HG03025 (cell line): Measurements from ENCODE around the gene CACNA1B.

ENCODE experiments used
- ATAC-seq: cut with Tn5 transposase; IDR thresholded peaks from one replicate; pipeline ENCODE4 v1.9.1; 2021; ENCODE audit warnings: mild to moderate bottlenecking, moderate library complexity; ENCODE audit not compliant: unreplicated experiment, low FRiP score

CACNA1B gene

DNA sequence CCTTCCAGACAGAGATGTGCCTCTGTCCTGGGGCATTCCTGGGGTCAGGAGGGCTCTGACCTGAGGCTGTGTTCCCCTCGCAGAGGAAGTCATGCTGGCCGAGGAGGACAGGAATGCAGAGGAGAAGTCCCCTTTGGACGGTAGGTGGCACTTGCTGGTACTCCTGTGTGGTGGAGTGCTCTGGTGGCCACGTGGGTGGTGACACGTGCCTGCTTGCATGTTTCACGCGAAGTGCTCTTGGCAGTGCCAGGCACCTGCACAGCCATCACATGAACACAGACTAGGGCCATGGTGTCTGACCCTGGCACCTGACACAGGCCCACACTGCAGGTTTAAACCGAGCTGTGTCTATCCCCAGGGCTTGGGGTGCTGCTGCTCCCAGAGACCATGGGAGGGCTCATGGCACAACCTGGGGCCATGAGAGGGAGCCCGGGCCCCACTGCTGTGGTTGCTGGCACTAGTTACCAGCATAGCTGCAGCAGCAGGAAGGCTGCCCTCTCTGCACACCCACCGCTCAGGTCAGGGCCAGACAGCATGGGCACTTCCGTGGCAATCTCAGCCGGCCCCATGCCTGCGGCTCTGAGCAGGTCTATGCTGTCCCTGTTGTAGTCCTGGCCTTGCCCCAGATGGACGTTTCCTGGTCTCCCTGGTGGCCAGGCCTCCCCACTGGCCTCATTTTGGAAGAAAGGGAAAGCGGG, 79.3 kb downstream of the CACNA1B start:
- no peak for ATAC-seq

DNA sequence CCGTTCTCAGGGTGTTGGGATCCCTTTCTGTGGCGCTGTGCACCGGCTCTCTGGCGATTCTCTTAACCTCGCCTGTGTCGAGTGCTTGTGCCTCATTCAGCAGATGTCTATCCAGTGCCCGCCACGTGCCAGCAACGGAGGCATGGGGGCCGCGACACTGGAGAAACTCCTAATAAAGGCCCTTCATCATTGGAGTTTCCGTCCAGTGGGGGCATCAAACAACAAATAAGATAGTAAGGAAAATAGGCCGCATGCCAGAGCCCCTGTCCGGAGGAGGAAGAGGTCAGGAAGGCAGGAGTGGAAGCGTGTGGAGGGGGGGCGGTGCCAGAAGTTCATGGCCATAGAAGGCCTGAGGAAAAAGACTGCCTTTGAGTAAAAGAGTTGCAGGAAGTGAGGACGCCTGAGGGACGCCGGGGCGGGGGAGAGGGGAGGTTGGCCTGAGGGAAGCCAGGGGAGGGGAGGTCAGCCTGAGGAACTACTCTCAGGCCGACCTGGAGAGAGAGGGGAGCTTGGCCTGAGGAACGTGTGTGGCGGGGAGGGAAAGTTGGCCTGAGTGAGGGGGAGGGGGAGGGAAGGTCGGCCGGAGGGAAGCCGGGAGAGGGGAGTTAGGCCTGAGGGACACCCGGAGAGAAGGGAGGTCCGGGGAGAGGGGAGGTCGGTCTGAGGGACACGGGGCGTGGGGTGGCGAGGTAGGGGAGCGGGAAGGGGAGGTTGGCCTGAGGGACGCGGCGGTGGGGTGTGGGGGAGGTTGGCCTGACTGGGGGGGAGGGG, 82.2 kb downstream of the CACNA1B start:
- ATAC-seq, result no peak

DNA sequence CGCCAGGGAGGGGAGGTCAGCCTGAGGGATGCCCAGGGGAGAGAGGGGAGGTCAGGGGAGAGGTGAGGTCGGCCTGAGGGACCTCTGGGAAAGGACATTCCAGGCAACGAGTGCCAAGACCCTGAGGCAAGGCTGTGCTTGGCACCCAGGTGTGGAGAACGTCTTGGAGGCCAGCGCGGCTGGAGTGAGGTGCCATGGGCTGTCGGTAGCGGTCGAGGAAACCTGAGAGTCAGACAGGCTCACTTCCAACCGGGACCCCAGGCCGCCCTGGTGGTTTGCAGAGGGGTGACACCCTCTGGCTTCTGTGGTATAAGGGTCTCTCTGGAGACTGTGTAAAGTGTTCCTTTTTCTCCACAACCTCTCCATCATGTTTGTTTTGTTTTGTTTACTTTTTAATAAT, 82.9 kb downstream of the CACNA1B start:
- ATAC-seq, result no peak

DNA sequence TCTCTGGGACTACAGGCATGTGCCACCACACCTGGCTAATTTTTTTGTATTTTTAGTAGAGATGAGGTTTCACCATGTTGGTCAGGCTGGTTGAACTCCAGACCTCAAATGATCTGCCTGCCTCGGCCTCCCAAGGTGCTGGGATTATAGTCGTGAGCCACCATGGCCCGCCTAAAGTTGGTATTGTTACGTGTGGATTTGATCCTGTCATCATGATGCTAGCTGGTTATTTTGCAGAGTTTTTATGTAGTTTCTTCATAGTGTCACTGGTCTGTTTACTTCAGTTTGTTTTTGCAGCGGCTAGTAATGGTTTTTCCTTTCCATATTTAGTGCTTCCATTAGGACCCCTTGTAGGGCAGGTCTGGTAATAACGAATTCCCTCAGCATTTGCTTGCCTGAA, 85.9 kb downstream of the CACNA1B start:
- ATAC-seq, result no peak

DNA sequence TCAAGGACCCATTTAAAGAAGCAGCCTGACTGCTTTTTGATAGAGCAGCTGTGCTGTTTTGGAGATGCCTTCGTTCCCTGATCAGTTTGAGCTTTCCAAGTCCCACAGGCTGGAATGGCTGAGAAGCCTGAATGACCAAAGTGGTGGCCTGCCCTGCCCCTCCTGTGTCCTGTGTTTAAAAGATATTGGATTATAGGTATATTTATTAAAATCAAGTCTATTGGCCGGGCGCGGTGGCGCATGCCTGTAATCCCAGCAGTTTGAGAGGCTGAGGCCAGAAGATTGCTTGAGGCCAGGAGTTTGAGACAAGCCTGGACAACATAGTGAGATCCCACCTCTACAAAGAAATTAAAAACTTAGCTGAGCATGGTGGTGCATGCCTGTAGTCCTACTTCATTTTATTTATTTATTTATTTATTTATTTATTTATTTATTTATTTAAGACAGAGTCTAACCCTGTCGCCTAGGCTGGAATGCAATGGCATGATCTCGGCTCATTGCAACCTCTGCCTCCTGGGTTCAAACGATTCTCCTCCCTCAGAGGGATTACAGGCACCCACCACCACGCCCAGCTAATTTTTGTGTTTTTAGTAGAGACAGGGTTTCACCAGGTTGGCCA, 87.7 kb downstream of the CACNA1B start:
- no peak for ATAC-seq

DNA sequence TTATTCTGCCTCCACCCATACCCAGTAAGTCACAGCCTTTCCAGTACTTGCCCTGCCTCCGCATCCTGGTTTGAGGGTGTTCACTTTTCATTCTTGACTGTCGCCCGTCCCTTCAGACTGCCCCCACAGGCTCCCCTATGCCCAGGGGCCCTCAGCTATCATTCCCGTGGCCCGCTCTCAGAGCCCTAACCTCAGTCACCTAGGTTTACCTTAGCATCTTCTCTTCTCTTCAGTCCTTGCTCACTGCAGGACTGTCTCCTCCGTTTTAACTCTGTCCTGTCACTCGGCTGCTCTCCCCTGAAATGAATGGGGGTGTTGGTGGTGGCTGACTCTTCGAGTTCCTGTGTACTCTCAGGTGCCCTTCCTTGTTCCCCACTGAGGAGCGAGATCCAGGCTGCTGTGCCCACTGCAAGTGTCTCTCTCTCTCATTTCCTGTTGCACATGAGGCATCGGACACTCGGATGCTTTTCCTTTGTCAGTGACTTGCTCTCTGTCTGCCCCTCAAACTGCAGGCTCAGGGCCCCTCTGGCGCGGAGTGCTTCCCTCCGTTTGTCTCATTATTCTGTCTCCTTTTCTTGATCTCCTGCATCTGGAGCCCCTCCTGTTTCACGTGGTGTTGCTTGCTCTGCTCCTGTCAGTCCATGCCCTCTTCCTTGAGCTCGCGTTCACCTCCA, 89.8 kb downstream of the CACNA1B start:
- no peak for ATAC-seq

DNA sequence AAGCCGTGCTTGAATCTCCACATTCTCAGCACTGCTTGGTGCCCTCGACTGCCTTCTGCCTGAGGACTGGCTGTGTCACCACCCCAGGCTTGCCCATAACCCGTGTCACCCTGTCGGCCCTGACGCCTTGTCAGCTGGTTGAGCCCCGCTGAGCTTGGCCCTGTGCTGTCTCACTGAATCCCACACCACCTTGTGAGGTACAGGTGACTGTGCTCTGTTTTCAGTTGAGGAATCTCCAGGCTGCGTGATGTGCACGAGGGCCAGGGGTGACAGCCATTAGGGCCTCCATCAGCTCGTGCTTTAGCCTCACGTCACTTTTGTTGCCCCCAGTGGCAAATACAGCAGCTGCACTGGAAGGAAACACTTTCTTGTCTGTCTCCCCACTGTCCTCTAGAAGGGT, 90.7 kb downstream of the CACNA1B start:
- no peak for ATAC-seq

DNA sequence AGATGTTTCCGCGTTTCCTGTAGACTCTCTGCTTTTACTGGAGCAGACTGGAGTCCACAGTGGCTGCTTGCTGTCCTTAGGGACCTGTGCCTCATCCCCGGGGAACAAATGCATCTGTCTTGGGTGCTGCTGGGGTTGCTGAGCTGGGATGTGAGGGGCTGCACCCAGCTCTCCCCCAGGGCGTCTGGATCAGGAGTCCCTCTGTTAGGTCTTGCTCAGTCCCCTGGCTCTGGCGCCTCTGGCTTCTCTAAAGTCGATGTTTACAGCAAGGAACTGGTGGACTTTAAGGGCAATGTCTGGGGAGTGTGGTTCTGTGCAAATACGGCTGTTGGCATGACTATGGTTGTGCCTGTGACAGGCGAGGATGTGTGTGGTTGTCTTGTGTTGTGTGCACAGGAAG, 91.4 kb downstream of the CACNA1B start:
- ATAC-seq, result no peak

DNA sequence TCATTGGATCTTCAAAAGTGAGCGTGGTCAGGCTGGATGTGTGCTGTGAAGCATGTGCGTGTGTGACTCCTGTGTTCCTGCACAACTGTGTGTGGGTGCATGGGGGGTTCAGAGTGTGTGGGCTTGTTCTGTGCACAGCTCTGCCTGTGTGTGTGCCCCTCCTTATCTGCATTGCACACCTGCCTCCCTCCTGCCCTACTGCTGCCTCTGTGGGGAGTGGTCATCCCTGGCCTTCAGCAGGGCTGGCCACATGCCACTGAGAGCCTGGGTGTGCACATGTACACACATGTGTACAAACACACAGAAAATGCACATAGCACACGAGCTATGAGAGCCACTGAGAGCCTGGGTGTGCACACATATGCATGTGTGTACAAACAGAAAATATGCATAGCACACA, 92.1 kb downstream of the CACNA1B start:
- ATAC-seq, result no peak

DNA sequence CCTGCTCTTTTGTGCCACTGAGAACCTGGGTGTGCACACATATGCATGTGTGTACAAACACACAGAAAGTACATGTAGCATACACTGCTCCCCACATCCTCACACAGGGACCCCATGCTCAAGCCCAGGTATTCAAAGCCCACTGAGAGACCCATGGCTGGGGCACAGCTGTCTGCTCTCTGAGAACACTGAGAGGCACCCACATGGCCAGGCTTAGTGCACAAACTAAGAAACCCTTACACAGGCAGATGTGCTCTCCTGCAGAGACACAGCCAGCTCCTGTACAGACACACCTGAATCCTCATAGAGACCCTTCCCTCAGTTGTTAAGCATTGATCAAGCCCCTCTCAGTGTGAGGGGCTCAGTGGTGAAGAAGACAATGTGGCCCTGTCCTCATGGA, 92.5 kb downstream of the CACNA1B start:
- no peak for ATAC-seq

DNA sequence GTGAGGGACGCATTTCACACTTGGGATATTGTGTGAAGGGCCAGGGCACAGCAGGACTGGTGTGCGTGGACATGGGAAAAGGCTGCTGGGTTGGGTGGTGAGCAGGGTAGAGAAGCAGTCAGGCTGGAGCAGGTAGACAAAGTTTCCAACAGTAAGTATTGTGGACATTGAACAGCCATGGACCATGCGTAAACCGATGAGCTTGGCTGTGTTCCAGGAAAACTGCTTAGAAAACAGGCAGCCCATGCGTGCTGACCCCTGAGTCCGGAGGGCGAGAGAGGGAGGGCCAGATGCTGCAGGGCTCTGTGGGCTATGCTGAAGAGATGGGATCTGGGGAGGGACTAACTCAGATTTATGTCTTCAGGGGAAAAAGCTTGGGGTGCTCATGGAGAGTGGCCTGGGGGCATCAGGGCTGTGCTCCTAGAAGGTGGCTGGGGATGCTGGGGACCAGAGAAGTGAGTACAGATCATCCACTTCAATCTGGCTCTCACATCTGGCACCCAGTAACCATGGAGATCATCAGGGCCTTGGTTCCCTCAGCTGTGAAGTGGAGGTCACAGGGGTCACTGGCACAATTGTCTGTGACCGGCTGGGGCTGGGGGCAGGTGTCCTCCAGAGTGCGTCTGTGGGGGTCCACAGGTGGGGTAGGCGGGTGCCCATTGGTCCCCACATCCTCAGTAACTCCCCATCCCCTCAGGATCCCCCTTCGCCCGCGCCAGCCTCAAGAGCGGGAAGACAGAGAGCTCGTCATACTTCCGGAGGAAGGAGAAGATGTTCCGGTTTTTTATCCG, 93.3 kb downstream of the CACNA1B start:
- no peak for ATAC-seq

DNA sequence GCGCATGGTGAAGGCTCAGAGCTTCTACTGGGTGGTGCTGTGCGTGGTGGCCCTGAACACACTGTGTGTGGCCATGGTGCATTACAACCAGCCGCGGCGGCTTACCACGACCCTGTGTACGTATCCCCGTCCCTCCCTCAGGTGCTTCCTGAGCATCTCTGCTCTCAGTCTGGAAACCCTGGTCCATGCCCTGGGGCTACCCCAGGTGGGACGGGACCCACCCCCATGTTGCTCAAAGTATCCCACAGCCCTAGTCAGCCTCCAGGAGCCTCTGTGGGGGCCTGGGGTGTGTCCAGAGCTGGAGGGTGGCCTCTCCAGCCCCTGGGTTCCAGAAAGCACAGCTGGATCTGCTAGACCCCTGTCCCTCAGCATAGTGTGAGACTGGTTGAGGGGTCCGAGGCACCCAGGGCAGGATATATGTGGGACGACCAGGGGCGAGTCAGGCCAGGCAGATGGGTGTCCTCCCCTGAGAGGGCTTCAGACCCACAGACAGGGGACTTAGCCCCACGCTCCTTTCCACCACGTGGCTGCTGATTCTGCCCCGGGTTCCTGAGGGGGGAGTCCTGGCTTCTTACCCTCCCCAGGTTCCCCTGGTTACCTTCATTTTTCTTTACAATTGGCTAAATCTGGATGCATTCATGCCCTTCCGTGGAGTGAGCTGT, 94.0 kb downstream of the CACNA1B start:
- ATAC-seq, result no peak

DNA sequence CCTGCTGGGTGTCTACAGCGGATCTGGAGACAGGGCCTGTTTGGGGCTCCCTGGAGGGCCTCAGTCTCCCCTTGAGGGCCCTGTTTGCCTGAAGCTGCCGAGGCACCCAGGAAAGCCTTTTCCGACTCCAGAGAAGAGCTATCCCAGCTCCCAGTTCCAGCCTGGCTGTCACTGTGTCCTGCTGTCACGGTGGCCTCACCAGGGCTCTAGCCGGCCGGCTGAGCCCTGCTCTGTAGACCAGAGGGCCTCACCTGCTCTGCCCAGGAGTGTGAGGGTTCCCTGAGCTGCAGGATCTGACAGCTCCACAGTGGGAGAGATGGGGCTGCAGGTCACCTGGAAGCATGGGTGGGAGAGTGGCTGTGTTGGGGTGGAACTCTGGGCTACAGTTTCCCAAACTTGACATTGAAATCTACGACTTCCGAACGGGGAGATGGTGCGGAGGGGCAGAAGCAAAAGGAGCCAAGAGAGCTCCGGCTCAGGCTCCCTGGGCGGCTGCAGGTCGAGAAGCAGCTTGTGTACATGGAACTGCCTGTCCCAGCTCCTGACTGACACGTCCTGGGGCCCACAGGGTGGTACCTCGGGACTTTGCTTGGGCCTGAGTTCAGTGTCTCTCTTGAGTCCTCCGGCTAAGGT, 94.9 kb downstream of the CACNA1B start:
- no peak for ATAC-seq

DNA sequence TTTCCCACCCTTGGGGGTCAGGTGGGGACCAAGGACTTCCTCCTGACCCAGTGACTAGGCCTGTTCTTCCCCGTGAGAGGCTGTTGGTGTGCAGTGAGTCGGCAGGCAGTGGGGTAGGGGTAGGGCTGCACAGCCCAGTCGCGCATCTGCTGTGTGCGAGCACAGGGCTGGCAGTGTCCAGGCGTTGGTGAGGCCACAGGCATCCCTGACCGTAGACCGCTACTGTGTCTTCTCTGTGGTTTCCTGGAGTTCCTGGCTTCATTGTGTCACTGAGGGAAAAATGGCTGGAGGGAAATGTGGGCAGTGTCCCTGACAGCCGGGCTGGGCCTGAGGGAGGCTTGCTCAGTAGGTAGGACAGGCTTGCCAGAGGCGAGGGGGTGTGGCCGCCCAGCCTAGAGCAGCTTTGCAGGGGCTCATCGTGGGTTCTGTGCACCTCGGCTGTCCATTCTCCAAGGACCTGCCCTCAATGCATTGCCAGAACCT, 95.4 kb downstream of the CACNA1B start:
- no peak for ATAC-seq

DNA sequence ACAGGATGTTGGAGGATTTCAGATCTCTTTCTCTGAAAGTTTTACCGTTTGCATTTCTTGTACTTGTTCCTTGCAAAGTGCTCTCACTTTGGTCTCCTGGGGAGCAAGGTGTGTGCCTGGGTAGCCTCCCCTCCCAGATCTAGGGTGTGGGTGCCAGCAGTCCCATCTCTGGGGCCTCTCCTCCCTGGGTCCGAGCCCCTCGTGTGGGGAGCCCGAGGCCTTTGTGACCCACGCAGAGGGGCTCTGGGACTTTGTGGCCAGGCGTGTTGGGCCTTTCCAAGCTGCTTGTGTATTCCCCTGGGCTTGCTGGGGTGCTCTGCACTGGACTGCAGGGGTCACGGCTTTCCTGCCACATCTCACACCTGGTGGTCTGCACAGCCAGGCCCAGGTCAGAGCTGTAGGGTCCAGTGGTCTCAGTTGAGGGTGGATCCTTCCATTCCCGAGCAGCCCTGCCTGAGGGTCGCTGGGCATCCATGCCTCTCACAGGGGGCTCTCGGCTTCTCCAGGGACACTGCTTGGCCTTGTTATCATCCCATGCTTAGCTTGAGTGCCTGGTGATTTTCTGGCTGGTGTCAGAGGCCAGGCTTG, 96.3 kb downstream of the CACNA1B start:
- no peak for ATAC-seq

DNA sequence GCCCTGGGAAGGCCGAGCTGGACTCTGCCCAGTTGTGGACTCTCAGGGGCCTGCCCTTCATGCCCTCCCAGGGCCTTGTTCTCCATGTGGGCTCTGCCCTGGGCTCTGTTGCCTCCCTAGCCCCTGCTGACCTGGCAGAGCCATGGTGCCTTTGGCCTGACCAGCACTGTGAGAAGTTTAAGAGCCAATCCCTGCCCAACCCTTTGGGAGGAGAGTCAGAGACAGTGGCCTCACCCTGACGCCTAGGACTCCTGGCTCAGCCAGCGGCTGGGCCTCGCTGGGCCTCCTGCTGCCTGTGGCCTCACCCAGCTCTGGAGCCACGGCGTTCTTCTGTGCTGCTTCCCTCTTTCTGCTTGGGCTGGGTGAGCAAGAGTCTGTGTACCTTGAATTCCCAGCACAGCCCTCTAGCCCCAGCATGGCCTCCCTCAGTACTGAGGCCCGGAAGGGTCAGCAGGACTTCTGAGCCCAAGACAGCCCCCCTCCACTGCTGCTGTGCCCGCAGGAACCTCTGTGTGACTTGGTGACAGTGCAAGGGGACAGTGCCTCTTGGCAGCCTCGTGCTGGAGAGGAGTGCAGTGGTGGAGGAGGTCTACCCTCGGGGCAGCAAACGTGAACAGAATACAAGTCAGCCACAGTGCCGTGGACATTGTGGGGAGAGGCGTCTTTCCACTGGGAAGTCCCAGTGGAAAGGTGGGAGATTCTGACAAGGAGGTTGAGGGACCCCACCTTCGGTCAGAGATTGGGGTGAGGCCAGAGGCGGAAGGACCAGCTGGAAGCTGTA, 97.4 kb downstream of the CACNA1B start:
- ATAC-seq, result no peak

DNA sequence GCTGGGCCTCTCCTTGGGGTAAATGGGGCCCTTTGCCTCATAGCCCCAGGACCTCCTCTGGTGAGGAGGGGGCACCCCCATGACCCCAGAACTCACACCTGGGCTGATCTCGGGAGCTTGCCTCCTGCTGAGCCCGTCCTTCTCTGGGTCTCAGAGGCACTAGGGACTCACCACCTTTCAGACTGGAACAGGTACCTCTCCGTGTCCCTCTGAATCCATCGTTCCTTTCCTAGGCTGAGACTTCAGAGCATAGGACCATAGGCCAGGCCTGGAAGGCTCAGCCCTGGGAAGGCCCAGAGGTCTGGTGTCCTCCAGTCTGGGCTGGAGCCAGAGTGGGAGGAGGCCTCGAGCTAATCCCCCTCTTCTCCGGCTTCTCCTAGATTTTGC, 97.9 kb downstream of the CACNA1B start:
- no peak for ATAC-seq

DNA sequence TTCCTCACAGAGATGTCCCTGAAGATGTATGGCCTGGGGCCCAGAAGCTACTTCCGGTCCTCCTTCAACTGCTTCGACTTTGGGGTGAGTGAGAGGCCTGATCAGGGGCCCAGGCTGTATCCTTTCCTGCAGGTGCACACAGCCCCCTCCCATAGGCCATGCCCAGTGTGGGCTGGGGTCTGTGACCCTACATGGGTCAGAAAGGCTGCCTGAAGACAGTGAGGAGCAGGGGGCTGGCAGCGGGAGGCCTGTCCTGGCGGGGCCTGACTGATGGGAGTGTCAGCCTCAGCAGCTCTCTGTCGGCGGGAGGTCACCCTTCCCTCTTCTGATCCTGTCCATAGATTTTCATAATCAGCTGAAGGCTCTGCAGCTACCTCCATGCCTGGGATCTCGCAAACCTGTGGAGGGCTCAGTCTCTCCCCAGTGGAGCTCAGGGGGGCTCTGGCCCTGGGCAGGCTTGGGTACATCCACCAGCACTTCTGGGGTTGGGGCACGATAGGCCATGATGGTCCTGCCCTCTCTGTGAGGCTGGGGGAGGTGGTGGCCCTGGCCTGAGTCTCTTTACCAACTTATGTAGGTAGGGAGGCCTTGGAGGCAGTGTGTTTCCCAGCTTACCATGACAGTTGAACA, 98.5 kb downstream of the CACNA1B start:
- ATAC-seq, result no peak
